Testis (tissue), 3 donors: ENCODE data around the gene RUNX1. TPM values are rescaled to one million over a fixed set of nuclear protein-coding genes. Genes with fewer than 3 reads are reported as not detected.

Experiments used
- DNase-seq: peaks from one replicate; pipeline ENCODE4 v3.0.0-alpha.2; 2019
- H3K27ac ChIP-seq, 2 donors: fragments of 200-600 bp; sonication (generic); one replicate each; pipeline ENCODE4 v1.5.1; 2019
- H3K27me3 ChIP-seq: fragments of 200-600 bp; sonication (generic); one replicate; pipeline ENCODE4 v1.5.1; 2019
- H3K36me3 ChIP-seq: fragments of 200-600 bp; sonication (generic); one replicate; pipeline ENCODE4 v1.5.1; 2017; ENCODE audit warnings: low read depth; ENCODE audit errors: missing control alignments
- H3K4me1 ChIP-seq: fragments of 200-600 bp; sonication (generic); one replicate; pipeline ENCODE4 v1.5.1; 2019
- H3K4me3 ChIP-seq, 2 donors: fragments of 200-600 bp; sonication (generic); one replicate each; pipeline ENCODE4 v1.5.1; 2017 to 2019
- H3K9me3 ChIP-seq: fragments of 200-600 bp; sonication (generic); one replicate; pipeline ENCODE4 v1.5.1; 2017
- POLR2A ChIP-seq: fragments of 450-650 bp; IDR thresholded peaks from one replicate; pipeline ENCODE4 v1.6.1; 2017; ENCODE audit warnings: antibody characterized with exemption, mild to moderate bottlenecking, moderate library complexity
- WGBS, 2 donors: methylation state at CpG; one replicate each; pipeline ENCODE4 v1.1.5; 2018; 5-methylcytosine and 5-hydroxymethylcytosine counted together
- intact Hi-C: fragments of 100-400 bp; cut with DNase I; formaldehyde crosslinking; loops from one replicate; pipeline ENCODE4 v1.15.1; 2023; ENCODE audit warnings: low total_unique reads
- polyA plus RNA-seq: library from polyadenylated mRNA; stranded (reverse); fragments of 350-450 nt; fragmentation: Illumina TruSeq; extraction: RNeasy Lipid Tissue Mini Kit (QIAGEN cat#74804); gene quantifications from one replicate; pipeline ENCODE4 v1.2.3, GENCODE V29; 2014; ENCODE audit warnings: low read depth, low replicate concordance; ENCODE audit not compliant: insufficient read depth
- total RNA-seq, 2 donors: library from RNA; depleted of rRNA; stranded (reverse); fragments of >200 nt; gene quantifications; one replicate each; pipeline ENCODE4 v1.2.3, GENCODE V29; 2016
- TF ChIP-seq, protein P1 (sequence below), 3 experiments: fragments of 450-650 bp in 2 of 3; fragments of 200-600 bp in 1 of 3; sonication (generic) in 1 of 3; IDR thresholded peaks; one replicate each; pipeline ENCODE4 v1.5.1; 2016 to 2019; ENCODE audit warnings: antibody characterized with exemption in 3 of 3, mild to moderate bottlenecking in 2 of 3, moderate library complexity in 1 of 3

Gene RUNX1
- total and polyA plus RNA-seq, 3 donors from 2014 or later: 11.1 to 28.7 (median 24.3) TPM

DNA sequence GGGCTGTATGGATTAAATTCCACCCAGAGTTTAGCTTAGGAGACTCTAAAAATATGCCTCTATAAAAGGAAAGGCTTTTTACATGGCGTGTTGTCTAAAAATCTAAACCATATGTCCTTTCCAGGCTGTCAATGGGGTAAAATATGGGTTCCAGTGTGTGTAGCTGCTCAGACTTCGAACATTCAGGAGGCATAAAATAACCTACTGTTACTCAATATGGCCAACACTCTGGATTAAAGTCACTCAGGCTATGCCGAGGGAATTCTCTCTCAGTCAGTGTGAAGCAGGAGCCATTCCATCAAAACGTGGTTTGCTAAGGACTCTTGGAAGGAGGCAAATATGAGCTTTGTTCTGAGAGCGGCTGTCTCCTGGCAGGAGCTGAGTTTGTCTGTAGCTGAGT lies 135.3 kb downstream of the RUNX1 start:
- intact Hi-C loops: no loop called here
- DNase-seq: no peak

DNA sequence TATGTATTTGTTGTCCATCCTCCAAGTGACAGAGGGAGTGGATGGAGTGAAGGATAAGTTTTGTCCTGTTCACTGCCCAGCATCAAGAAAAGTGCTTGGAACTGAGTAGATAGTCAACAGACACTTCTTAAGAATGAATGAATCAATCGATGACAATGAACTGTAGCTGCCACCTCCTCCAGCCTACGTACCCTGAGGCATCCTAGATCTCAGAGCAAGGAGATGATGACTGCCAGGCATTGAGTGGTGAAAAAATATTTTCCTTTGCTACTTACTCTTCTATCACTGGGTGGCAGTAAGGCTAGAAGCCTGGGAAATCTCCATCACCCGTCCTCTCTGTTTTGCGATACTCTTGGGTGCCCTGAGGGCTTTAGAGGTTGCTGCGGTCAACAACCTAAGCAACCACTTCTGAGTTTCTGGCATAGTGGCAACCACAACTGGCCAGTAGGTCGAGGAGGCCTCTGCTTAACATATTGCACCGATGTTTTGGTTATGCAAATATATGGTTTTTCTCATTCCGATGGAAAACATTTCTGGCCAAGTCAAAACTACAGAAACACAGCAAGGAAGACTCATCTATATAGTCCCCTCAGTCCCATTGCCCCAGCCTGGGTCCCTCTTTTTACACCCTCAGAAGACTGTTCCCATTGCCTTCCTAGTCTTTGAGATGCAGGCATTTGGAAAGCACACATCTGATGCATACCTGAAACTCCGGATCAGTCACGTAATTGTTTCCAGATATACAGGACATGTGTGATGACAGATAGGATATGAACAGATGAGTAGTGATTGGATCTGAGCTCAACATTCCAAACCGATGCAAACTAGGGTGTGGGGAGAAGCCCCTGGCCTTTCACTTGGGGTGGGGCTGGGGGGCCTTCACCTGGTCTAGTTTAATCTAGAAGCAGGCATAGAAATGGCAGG lies 136.8 kb downstream of the RUNX1 start:
- TF ChIP-seq, protein P1, sequence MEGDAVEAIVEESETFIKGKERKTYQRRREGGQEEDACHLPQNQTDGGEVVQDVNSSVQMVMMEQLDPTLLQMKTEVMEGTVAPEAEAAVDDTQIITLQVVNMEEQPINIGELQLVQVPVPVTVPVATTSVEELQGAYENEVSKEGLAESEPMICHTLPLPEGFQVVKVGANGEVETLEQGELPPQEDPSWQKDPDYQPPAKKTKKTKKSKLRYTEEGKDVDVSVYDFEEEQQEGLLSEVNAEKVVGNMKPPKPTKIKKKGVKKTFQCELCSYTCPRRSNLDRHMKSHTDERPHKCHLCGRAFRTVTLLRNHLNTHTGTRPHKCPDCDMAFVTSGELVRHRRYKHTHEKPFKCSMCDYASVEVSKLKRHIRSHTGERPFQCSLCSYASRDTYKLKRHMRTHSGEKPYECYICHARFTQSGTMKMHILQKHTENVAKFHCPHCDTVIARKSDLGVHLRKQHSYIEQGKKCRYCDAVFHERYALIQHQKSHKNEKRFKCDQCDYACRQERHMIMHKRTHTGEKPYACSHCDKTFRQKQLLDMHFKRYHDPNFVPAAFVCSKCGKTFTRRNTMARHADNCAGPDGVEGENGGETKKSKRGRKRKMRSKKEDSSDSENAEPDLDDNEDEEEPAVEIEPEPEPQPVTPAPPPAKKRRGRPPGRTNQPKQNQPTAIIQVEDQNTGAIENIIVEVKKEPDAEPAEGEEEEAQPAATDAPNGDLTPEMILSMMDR (IDR thresholded peaks at IDR 0.05): no peak
- no peak for TF ChIP-seq POLR2A
- Histone ChIP-seq H3K4me3 (no peak overlapping the region), H3K27me3 (no peaks in the 10 kb centered on the region), H3K4me1 (peaks cover 16% of the 10 kb centered on the region), H3K9me3 (no peaks in the 10 kb centered on the region), H3K36me3 (no peaks in the 10 kb centered on the region), H3K27ac (no peak overlapping the region)
- DNase-seq: no peak
- intact Hi-C loops: no loop called here
- WGBS, 2 donors: 85 to 90% methylated on average over 11 of the region's 11 CpGs

More for the DNA sequence above, 135.3 kb downstream of the RUNX1 start:
- H3K9me3 ChIP-seq: no peaks in the 10 kb centered on the region
- H3K36me3 ChIP-seq: no peaks in the 10 kb centered on the region
- 81 to 83% methylated on average over 5 of the region's 5 CpGs for WGBS, 2 donors
- peaks cover 13% of the 10 kb centered on the region for H3K4me1 ChIP-seq
- no peak overlapping the region for H3K4me3 ChIP-seq
- no peak for TF ChIP-seq POLR2A
- TF ChIP-seq, protein P1 (IDR thresholded peaks at IDR 0.05): no peak
- no peaks in the 10 kb centered on the region for H3K27me3 ChIP-seq
- H3K27ac ChIP-seq: no peak overlapping the region

DNA sequence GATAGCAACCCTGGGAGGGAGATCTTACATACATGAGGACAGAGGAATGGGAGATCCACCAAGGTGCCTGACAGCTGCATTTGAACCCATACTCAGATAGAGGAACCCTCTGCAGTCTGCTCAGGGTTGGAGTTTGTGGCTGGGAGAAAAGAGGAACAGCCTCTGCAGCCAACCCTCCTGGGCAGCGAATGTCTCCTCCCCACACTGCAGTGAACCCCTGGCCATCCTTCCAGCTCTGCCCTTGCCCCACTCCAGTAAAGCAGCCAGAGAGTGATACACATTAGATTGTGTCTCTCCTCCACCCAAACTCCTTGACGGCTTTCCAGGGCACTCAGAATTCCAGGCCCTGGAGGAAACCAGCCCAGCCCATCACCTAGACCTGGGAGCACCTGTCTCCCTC lies 137.7 kb downstream of the RUNX1 start:
- WGBS, 2 donors: 93 to 96% methylated on average over 2 of the region's 2 CpGs
- no peak for TF ChIP-seq POLR2A
- TF ChIP-seq, protein P1 (IDR thresholded peaks at IDR 0.05): no peak
- no peak for DNase-seq

DNA sequence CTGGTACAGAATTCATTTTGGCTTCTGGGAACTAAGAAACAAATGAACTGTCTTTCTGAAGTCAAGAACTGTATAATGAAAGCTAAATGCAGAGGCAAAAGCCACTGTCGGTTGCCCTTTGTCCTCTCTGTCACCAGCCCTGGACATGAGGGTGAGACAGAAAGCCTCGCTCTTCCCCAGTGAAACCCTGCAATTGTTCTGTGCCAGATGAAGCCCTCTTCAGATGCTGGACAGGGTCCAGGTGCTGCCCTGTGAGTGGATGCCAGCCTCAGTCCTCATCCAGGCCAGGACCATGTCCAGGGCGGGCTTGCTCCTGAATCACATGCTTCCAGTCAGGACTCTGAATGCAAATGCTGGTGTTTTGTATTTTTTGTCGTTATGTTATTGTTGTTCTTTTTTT lies 138.7 kb downstream of the RUNX1 start:
- intact Hi-C loops: no loop called here
- WGBS, 2 donors: 77 to 85% methylated on average over 4 of the region's 4 CpGs
- no peaks in the 10 kb centered on the region for H3K36me3 ChIP-seq

More for the DNA sequence above, 137.7 kb downstream of the RUNX1 start:
- H3K4me1 ChIP-seq: peaks cover 16% of the 10 kb centered on the region
- no peak overlapping the region for H3K27ac ChIP-seq
- intact Hi-C loops: no loop called here
- H3K36me3 ChIP-seq: no peaks in the 10 kb centered on the region
- H3K27me3 ChIP-seq: no peaks in the 10 kb centered on the region
- H3K9me3 ChIP-seq: no peaks in the 10 kb centered on the region
- no peak overlapping the region for H3K4me3 ChIP-seq

More for the DNA sequence above, 138.7 kb downstream of the RUNX1 start:
- H3K4me1 ChIP-seq: peaks cover 16% of the 10 kb centered on the region
- H3K27me3 ChIP-seq: no peaks in the 10 kb centered on the region
- no peak overlapping the region for H3K27ac ChIP-seq
- H3K4me3 ChIP-seq: no peak overlapping the region
- no peak for DNase-seq
- H3K9me3 ChIP-seq: no peaks in the 10 kb centered on the region
- TF ChIP-seq, protein P1 (IDR thresholded peaks at IDR 0.05): no peak
- TF ChIP-seq POLR2A: no peak
